Measurements from ENCODE around the gene RMDN2. TPM values are rescaled to one million over a fixed set of nuclear protein-coding genes. Genes with fewer than 3 reads are reported as not detected.

Gene RMDN2
- total and polyA plus RNA-seq, 2 experiments from 2014 or later, result 3.4 to 3.6 TPM

DNA sequence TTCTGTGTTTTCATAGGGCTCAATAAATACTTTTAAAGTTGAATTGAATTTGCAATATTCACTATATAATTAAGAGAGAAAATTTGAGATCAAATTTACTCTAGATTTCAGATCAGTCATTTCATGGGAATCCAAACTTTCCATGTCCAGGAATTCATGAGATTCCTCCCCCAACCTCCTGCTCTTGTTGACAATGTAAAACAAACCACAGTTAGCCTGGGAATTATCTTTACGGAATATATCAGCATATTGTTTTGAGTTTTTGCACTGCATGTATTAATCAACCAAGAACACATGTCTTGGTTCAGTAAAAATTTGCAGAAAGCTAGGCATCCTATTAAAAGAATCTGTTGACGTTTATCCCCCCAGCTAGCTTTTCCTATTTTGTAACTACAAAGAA is 108.6 kb downstream of the RMDN2 start (continued):
- TF ChIP-seq, protein P1, sequence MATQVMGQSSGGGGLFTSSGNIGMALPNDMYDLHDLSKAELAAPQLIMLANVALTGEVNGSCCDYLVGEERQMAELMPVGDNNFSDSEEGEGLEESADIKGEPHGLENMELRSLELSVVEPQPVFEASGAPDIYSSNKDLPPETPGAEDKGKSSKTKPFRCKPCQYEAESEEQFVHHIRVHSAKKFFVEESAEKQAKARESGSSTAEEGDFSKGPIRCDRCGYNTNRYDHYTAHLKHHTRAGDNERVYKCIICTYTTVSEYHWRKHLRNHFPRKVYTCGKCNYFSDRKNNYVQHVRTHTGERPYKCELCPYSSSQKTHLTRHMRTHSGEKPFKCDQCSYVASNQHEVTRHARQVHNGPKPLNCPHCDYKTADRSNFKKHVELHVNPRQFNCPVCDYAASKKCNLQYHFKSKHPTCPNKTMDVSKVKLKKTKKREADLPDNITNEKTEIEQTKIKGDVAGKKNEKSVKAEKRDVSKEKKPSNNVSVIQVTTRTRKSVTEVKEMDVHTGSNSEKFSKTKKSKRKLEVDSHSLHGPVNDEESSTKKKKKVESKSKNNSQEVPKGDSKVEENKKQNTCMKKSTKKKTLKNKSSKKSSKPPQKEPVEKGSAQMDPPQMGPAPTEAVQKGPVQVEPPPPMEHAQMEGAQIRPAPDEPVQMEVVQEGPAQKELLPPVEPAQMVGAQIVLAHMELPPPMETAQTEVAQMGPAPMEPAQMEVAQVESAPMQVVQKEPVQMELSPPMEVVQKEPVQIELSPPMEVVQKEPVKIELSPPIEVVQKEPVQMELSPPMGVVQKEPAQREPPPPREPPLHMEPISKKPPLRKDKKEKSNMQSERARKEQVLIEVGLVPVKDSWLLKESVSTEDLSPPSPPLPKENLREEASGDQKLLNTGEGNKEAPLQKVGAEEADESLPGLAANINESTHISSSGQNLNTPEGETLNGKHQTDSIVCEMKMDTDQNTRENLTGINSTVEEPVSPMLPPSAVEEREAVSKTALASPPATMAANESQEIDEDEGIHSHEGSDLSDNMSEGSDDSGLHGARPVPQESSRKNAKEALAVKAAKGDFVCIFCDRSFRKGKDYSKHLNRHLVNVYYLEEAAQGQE (IDR thresholded peaks at IDR 0.05; ENCODE audit: unreplicated experiment), result no peak
- TF ChIP-seq, protein P2, sequence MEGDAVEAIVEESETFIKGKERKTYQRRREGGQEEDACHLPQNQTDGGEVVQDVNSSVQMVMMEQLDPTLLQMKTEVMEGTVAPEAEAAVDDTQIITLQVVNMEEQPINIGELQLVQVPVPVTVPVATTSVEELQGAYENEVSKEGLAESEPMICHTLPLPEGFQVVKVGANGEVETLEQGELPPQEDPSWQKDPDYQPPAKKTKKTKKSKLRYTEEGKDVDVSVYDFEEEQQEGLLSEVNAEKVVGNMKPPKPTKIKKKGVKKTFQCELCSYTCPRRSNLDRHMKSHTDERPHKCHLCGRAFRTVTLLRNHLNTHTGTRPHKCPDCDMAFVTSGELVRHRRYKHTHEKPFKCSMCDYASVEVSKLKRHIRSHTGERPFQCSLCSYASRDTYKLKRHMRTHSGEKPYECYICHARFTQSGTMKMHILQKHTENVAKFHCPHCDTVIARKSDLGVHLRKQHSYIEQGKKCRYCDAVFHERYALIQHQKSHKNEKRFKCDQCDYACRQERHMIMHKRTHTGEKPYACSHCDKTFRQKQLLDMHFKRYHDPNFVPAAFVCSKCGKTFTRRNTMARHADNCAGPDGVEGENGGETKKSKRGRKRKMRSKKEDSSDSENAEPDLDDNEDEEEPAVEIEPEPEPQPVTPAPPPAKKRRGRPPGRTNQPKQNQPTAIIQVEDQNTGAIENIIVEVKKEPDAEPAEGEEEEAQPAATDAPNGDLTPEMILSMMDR (conservative IDR thresholded peaks at IDR 0.05; ENCODE audit: low read depth in 2 of 2), result no peak

DNA sequence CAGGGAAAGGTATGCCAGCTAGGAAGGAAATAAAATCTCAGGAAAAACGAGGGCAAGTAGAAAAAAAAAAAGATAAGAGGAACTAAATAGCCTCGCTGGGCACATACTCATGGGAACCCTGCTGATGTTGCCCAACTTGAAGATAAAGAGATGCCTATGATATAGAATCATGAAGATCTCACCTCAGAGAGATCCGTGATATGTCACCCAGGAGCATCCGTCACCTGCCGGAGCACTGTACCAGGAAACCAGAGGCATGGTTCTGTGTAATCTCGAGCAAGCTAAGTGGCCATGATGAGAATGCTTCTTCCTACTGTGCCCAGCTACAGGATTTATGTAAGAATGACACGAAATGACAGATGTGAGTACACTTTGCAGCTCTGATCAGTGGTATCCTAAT is 110.9 kb downstream of the RMDN2 start:
- ATAC-seq, result no peak
- no peak overlapping the region for H3K27ac ChIP-seq (ENCODE audit: low read depth)
- Mint-ChIP-seq H3K27me3 (ENCODE audit: insufficient read depth, low read depth, poor library complexity) (peaks cover 14% of the 10 kb centered on the region), H3K27ac (no peak overlapping the region), H3K9me3 (no peaks in the 10 kb centered on the region), H3K4me1 (peaks cover 7% of the 10 kb centered on the region; the same call in 2 of the 3 replicates), H3K4me3 (no peak overlapping the region), H3K36me3 (ENCODE audit: low read depth) (no peaks in the 10 kb centered on the region)
- no peaks in the 10 kb centered on the region for H3K9me2 ChIP-seq (ENCODE audit: insufficient read depth)
- H3K4me3 ChIP-seq, result no peak overlapping the region
- H3K4me2 ChIP-seq, result no peak overlapping the region
- H3K27me3 ChIP-seq (ENCODE audit: insufficient read depth), result peaks cover 27% of the 10 kb centered on the region
- H4K20me1 ChIP-seq (replicated peaks; ENCODE audit: insufficient read depth), result no peaks in the 10 kb centered on the region
- H3K79me2 ChIP-seq (replicated peaks; ENCODE audit: insufficient read depth), result no peaks in the 10 kb centered on the region
- H2AFZ ChIP-seq, result no peak overlapping the region
- H3K4me1 ChIP-seq (ENCODE audit: insufficient read depth), result peaks cover 13% of the 10 kb centered on the region; the same call in 1 of the 2 replicates
- H3F3A ChIP-seq (replicated peaks; ENCODE audit: low read depth), result peaks cover 8% of the 10 kb centered on the region; the same call in 1 of the 2 replicates
- no peaks in the 10 kb centered on the region for H3K36me3 ChIP-seq (ENCODE audit: insufficient read depth)
- DNase-seq (ENCODE audit: low spot score), result no peak
- TF ChIP-seq EZH2 (IDR thresholded peaks at IDR 0.05; ENCODE audit: low read depth, unreplicated experiment), result no peak
- TF ChIP-seq NANOG (IDR thresholded peaks at IDR 0.05; ENCODE audit: borderline replicate concordance), result no peak
- TF ChIP-seq ZNF331 (CRISPR knock-in tag; IDR thresholded peaks at IDR 0.05; ENCODE audit: low read depth), result no peak
- no peak for TF ChIP-seq CREB1 (CRISPR knock-in tag; IDR thresholded peaks at IDR 0.05; ENCODE audit: low read depth)
- TF ChIP-seq ZNF114 (CRISPR knock-in tag; IDR thresholded peaks at IDR 0.05), result no peak
- no peak for TF ChIP-seq STAT1 (IDR thresholded peaks at IDR 0.05; ENCODE audit: unreplicated experiment)
- no peak for TF ChIP-seq JUNB (IDR thresholded peaks at IDR 0.05; ENCODE audit: unreplicated experiment)
- TF ChIP-seq EZH2phosphoT487 (IDR thresholded peaks at IDR 0.05; ENCODE audit: unreplicated experiment), result no peak
- TF ChIP-seq, protein P3, sequence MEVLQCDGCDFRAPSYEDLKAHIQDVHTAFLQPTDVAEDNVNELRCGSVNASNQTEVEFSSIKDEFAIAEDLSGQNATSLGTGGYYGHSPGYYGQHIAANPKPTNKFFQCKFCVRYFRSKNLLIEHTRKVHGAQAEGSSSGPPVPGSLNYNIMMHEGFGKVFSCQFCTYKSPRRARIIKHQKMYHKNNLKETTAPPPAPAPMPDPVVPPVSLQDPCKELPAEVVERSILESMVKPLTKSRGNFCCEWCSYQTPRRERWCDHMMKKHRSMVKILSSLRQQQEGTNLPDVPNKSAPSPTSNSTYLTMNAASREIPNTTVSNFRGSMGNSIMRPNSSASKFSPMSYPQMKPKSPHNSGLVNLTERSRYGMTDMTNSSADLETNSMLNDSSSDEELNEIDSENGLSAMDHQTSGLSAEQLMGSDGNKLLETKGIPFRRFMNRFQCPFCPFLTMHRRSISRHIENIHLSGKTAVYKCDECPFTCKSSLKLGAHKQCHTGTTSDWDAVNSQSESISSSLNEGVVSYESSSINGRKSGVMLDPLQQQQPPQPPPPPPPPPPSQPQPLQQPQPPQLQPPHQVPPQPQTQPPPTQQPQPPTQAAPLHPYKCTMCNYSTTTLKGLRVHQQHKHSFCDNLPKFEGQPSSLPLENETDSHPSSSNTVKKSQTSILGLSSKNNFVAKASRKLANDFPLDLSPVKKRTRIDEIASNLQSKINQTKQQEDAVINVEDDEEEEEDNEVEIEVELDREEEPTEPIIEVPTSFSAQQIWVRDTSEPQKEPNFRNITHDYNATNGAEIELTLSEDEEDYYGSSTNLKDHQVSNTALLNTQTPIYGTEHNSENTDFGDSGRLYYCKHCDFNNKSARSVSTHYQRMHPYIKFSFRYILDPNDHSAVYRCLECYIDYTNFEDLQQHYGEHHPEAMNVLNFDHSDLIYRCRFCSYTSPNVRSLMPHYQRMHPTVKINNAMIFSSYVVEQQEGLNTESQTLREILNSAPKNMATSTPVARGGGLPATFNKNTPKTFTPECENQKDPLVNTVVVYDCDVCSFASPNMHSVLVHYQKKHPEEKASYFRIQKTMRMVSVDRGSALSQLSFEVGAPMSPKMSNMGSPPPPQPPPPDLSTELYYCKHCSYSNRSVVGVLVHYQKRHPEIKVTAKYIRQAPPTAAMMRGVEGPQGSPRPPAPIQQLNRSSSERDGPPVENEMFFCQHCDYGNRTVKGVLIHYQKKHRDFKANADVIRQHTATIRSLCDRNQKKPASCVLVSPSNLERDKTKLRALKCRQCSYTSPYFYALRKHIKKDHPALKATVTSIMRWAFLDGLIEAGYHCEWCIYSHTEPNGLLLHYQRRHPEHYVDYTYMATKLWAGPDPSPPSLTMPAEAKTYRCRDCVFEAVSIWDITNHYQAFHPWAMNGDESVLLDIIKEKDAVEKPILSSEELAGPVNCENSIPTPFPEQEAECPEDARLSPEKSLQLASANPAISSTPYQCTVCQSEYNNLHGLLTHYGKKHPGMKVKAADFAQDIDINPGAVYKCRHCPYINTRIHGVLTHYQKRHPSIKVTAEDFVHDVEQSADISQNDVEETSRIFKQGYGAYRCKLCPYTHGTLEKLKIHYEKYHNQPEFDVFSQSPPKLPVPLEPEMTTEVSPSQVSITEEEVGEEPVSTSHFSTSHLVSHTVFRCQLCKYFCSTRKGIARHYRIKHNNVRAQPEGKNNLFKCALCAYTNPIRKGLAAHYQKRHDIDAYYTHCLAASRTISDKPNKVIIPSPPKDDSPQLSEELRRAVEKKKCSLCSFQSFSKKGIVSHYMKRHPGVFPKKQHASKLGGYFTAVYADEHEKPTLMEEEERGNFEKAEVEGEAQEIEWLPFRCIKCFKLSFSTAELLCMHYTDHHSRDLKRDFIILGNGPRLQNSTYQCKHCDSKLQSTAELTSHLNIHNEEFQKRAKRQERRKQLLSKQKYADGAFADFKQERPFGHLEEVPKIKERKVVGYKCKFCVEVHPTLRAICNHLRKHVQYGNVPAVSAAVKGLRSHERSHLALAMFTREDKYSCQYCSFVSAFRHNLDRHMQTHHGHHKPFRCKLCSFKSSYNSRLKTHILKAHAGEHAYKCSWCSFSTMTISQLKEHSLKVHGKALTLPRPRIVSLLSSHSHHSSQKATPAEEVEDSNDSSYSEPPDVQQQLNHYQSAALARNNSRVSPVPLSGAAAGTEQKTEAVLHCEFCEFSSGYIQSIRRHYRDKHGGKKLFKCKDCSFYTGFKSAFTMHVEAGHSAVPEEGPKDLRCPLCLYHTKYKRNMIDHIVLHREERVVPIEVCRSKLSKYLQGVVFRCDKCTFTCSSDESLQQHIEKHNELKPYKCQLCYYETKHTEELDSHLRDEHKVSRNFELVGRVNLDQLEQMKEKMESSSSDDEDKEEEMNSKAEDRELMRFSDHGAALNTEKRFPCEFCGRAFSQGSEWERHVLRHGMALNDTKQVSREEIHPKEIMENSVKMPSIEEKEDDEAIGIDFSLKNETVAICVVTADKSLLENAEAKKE (CRISPR knock-in tag; IDR thresholded peaks at IDR 0.05), result no peak
- no peak for TF ChIP-seq POLR2AphosphoS5 (IDR thresholded peaks at IDR 0.05; ENCODE audit: low read depth)

All from GM23338 (cell line).